Esophagus (tissue), 2 donors: ENCODE measurements around the gene TMEM131. TPM values are rescaled to one million over a fixed set of nuclear protein-coding genes. Genes with fewer than 3 reads are reported as not detected.
"Not testable (repeated sequence)": the region's sequence is repeated elsewhere in the genome, so short reads cannot be mapped to it uniquely, and the experiment has no call there.

Experiments
- H3K27ac ChIP-seq, 2 donors: one replicate each; pipeline ENCODE4 v1.5.1; 2013; ENCODE audit warnings: low read depth in 2 of 2, mild to moderate bottlenecking in 2 of 2, inconsistent platforms in 1 of 2, low read length in 1 of 2, moderate library complexity in 1 of 2
- H3K27me3 ChIP-seq, 2 donors: one replicate each; pipeline ENCODE4 v1.6.1; 2013; ENCODE audit warnings: low read length in 2 of 2, control low read depth in 1 of 2, mild to moderate bottlenecking in 1 of 2; ENCODE audit not compliant: insufficient read depth in 2 of 2, control insufficient read depth in 1 of 2
- H3K36me3 ChIP-seq, 2 donors: one replicate each; pipeline ENCODE4 v1.6.1; 2013; ENCODE audit warnings: low read length in 1 of 2; ENCODE audit not compliant: control insufficient read depth in 2 of 2, insufficient read depth in 2 of 2
- H3K4me1 ChIP-seq, 2 donors: one replicate each; pipeline ENCODE4 v1.6.1; 2013; ENCODE audit warnings: low read length in 1 of 2; ENCODE audit not compliant: control insufficient read depth in 2 of 2, insufficient read depth in 2 of 2
- H3K4me3 ChIP-seq, 2 donors: one replicate each; pipeline ENCODE4 v1.5.1; 2013; ENCODE audit warnings: low read length in 2 of 2, mild to moderate bottlenecking in 2 of 2, low read depth in 1 of 2, moderate library complexity in 1 of 2
- H3K9me3 ChIP-seq, 2 donors: one replicate each; pipeline ENCODE4 v1.6.1; 2013; ENCODE audit warnings: mild to moderate bottlenecking in 2 of 2, low read depth in 1 of 2, low read length in 1 of 2, moderate library complexity in 1 of 2; ENCODE audit not compliant: control insufficient read depth in 2 of 2, insufficient read depth in 1 of 2
- WGBS, 2 donors: extraction: QIAGEN DNeasy Blood & Tissue Kit; methylation state at CpG; one replicate each; pipeline ENCODE4 v1.1.7; 2013; 5-methylcytosine and 5-hydroxymethylcytosine counted together
- polyA plus RNA-seq, 2 donors: library from polyadenylated mRNA; stranded (reverse); fragments of 200-250 nt; gene quantifications; one replicate each; pipeline ENCODE4 v1.2.3, GENCODE V29; 2013
- donor health status: healthy with polysubstance abuse.
- donor health status: Bipolar disorder and iron deficiency.

The TMEM131 gene
- polyA plus RNA-seq, 2 donors: 9.3 to 9.9 TPM

DNA sequence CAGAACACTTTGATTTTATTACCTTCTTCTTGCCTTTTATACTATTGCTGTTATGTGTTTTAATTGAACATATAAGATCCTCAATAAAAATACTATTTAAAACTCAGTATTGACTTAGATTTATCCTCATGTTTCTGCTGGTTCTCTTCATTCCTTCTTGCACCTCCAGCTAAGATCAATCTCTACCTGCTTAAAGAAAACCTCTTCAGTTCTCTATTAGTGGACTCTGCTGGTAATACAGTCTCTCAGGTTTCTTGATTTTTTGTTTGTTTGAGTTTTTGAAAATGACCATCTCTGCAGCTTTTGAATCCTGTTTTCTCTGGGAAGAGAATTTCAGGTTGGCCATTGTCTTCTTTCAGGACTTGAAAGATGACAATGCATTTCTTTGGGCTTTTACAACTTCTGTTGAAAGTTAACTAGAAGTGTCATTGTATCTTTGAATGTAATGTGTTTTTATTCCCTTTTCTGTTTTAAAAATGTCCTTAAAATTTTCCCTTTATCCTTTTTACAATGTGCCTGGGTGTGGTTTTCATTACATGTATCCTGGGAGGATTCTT lies 29.8 kb upstream of the TMEM131 start:
- Histone ChIP-seq H3K27me3 (no peaks in the 10 kb centered on the region), H3K4me1 (no peaks in the 10 kb centered on the region), H3K9me3 (no peaks in the 10 kb centered on the region), H3K27ac (no peak overlapping the region), H3K36me3 (no peaks in the 10 kb centered on the region), H3K4me3 (no peak overlapping the region)

DNA sequence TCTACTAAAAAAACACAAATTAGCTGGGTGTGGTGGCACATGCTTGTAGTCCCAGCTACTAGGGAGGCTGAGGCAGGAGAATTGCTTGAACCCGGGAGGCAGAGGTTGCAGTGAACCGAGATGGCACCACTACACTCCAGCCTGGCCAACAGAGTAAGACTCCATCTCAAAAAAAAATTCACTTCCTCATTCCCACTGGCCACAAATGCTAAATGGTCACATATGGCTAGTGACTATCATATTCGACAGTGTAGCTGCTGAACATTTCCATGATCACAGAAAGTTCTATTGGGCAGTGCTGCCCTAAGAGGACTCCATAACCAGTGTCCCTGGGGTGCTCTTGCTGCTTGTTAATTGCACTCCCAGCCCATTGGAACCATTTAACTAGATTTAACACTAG lies 26.3 kb upstream of the TMEM131 start:
- WGBS, 2 donors: 91 to 93% methylated on average over 3 of the region's 3 CpGs
- H3K4me3 ChIP-seq, H3K27me3 ChIP-seq, H3K4me1 ChIP-seq, H3K27ac ChIP-seq, H3K9me3 ChIP-seq, H3K36me3 ChIP-seq: not testable (repeated sequence)

DNA sequence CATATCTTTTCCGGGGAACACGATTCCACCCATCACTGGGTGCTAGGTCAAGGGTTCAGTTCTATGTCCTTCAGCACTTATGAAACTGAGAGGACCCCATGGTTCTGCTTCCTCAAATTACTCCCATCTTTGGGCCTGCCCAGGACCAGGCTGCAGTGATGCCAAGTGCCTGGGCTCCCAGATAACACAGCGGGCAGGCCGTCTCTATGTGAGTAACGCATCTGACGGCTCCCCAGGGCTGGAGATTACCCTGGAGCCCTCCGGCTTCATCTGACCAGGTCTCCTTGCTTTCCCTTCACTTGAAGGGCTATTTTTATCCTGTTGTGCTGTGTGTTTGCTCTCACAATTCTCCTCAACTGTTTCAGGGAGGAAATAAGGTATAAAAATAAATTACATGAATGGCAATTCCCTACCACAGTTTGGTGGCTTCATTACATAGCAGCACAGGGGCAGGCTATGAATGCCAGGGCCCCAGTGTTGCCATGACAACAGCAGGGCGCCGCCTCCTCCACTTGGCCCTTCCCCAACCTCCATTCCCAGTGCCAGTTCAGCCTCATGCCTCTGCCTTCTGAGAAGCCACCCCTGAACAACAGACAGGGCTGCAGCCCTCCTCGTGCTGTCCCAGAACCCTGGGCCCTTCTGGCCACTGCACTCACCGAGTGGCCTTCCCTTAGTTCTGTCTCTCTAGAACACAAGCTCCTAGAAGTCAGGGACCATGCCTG lies 25.4 kb upstream of the TMEM131 start:
- Histone ChIP-seq H3K9me3 (no peaks in the 10 kb centered on the region), H3K27ac (no peak overlapping the region), H3K4me3 (no peak overlapping the region), H3K36me3 (no peaks in the 10 kb centered on the region), H3K27me3 (no peaks in the 10 kb centered on the region), H3K4me1 (no peaks in the 10 kb centered on the region)
- 84 to 88% methylated on average over 11 of the region's 11 CpGs for WGBS, 2 donors

DNA sequence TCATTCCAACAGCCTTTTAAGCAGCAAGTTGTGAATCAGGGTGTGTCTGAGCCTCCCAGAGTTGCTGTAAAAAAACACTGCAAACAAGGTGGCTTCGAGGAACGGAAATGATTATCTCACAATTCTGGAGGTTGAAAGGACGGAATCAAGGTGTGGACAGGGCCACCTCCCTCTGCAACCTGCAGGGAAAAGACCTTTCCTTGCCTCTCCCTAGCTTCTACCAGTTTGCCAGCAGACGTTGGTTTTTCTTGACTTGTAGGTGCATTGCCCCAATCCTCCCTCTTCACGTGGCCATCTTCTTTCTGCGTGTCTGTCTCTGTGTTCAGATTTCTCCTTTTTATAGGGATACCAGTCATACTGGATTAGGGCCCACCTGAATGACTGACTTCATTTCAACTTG lies 24.8 kb upstream of the TMEM131 start:
- Histone ChIP-seq H3K36me3 (no peaks in the 10 kb centered on the region), H3K9me3 (no peaks in the 10 kb centered on the region), H3K27me3 (no peaks in the 10 kb centered on the region), H3K4me1 (no peaks in the 10 kb centered on the region), H3K27ac (no peak overlapping the region), H3K4me3 (no peak overlapping the region)
- WGBS, 2 donors: 79 to 86% methylated on average over 6 of the region's 6 CpGs

DNA sequence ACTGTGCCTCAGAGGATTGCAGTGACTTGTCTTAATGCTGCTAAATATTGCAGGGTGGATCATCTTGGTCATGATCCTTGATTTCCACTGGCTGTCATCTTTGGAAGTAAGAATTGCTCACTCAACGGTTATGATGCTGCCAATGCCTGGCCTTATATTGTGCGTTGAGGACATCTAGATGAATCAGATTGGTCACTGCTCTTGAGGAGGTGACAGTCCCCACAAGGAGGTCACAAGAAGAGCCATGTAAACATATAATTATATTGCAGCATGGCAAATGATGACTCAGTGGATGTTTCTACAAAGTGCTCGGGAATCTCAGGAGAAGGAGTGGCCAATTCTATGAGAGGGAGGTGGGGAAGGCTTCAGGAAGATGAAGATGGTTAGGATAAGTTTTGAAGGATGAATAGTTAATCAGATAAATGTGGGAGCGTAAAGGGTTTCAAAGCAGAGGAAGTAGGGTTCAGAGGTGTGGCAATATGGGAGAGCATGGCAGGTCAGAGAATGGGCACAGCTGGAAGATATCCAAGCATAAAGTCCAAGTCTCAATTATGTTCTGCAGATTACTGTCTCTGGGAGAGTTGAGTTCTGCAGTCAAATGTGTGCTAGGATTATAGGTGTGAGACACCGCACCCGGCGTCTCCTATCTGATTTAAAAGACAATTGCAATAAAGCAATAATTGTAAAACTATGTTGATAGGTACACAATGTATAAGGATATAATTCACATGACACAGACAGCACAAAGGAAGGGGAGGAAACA lies 21.3 kb upstream of the TMEM131 start:
- Histone ChIP-seq H3K4me1 (no peaks in the 10 kb centered on the region), H3K36me3 (no peaks in the 10 kb centered on the region), H3K27ac (no peak overlapping the region), H3K4me3 (no peak overlapping the region), H3K27me3 (no peaks in the 10 kb centered on the region), H3K9me3 (no peaks in the 10 kb centered on the region)
- WGBS, 2 donors: 82 to 89% methylated on average over 7 of the region's 7 CpGs

DNA sequence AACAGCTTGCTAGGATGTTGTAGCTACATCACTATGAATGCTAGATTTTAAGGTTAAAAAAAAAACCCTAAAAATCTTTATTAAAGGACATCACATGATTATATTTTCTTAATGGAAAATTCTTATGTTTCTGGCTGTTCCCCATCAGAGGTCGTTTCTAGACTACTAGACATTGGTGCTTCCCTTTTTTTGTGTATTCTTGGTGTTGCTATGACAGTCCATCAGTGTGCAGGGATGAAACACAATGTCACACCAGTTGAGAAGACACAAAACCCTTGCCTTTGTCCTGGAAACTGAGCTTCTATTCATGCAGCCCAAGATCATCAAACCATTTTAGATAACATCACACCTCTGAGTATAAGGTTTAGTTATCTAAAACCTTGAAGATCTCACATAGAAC lies 19.9 kb upstream of the TMEM131 start:
- Histone ChIP-seq H3K36me3 (no peaks in the 10 kb centered on the region), H3K4me3 (no peak overlapping the region), H3K4me1 (no peaks in the 10 kb centered on the region), H3K9me3 (no peaks in the 10 kb centered on the region), H3K27ac (no peak overlapping the region), H3K27me3 (no peaks in the 10 kb centered on the region)
- 30 to 57% methylated on average over 1 of the region's 1 CpG for WGBS, 2 donors

DNA sequence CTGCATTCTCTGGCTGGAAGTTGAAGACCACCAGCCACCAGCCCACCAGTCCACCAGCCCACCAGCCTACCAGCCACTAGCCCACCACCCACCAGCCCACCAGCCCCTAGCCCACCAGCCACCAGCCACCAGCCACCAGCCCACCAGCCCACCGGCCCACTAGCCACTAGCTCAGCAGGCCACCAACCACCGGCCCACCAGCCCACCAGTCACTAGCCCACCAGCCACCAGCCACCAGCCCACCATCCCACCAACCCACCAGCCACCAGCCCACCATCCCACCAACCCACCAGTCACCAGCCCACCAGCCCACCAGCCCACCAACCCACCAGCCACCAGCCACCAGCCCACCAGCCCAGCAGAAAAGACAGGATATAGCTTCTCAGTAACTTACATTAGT lies 18.6 kb upstream of the TMEM131 start:
- no peak overlapping the region for H3K4me3 ChIP-seq
- H3K4me1 ChIP-seq: no peaks in the 10 kb centered on the region
- no peaks in the 10 kb centered on the region for H3K9me3 ChIP-seq
- H3K27me3 ChIP-seq: no peaks in the 10 kb centered on the region
- no peaks in the 10 kb centered on the region for H3K36me3 ChIP-seq
- no peak overlapping the region for H3K27ac ChIP-seq
- WGBS, 2 donors: 97 to 100% methylated on average over 2 of the region's 2 CpGs

DNA sequence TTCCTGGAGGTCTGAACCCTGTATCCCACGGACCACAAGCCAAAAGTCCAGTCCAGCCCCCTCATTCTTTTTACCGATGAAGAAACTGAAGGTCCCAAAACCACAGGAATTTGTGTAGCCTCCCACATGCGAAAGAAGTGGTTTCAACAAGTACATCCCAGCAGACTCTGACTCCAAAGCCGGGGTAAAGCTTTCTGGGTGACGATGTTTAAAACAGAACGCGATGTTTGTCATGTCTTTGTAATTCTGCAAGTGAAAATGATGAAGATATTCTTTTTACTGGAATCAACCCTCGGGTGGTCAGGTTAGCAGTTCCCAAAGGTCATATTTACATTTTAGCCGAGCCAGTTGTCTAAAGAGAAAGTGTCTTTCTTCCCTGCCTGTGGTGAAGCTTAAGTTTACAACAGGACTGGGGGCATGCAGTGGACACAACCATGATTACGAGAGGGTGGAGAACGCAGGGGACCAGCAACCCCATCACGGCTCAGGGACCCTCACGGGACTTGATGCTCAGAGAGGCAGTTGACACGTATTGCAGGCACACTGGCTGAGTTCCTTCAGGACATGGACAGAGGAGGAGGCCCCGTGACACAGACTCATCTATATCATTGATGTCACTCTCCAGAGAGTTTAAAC lies 17.8 kb upstream of the TMEM131 start:
- Histone ChIP-seq H3K9me3 (no peaks in the 10 kb centered on the region), H3K4me1 (no peaks in the 10 kb centered on the region), H3K4me3 (no peak overlapping the region), H3K27me3 (no peaks in the 10 kb centered on the region), H3K36me3 (no peaks in the 10 kb centered on the region), H3K27ac (no peak overlapping the region)
- WGBS, 2 donors: 71 to 74% methylated on average over 15 of the region's 15 CpGs

DNA sequence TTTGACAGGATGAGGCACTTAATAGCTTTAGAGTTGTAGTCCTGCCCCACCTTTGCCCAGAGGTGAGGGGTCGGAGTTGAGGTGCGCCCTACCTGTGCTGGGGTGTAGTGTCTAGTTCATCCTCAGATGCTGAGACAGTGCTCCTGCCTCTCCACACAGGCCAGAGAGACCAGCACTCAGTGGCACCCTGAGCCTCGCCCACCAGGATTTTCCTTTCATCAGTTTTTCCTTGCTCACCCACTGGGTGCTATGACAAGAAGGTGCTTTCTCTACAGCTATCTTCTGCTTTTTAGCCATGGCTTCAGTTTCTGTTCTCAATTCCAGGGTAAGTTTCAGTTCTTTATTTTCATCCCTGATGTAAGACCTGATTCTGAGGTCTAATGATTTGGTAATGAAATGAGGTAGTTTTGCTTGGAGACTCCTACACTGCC lies 16.8 kb upstream of the TMEM131 start:
- Histone ChIP-seq H3K9me3 (no peaks in the 10 kb centered on the region), H3K27me3 (no peaks in the 10 kb centered on the region), H3K27ac (no peak overlapping the region), H3K4me1 (no peaks in the 10 kb centered on the region), H3K4me3 (no peak overlapping the region), H3K36me3 (no peaks in the 10 kb centered on the region)
- WGBS, 2 donors: 84 to 90% methylated on average over 3 of the region's 3 CpGs
